Iris pigment epithelial cell (primary cell): Measurements from ENCODE around the gene ZYX.
"Not testable (repeated sequence)": the region's sequence is repeated elsewhere in the genome, so short reads cannot be mapped to it uniquely, and the experiment has no call there.

Experiments used
- DNase-seq: peaks from one replicate; pipeline ENCODE4 v3.0.0-alpha.2; 2011; ENCODE audit warnings: low read depth

The ZYX gene

GRCh38 chr7:143385891-143386781, 5.0 kb downstream of the ZYX start:
- peak; percentile 75 for DNase-seq

GRCh38 chr7:143387156-143387975, 6.2 kb downstream of the ZYX start:
- no peak for DNase-seq

- no peak for DNase-seq
These were observed 6.9 kb downstream of the ZYX start for GRCh38 chr7:143388051-143388450.

GRCh38 chr7:143388491-143389101, 7.5 kb downstream of the ZYX start:
- no peak for DNase-seq

GRCh38 chr7:143389316-143390103, 8.4 kb downstream of the ZYX start:
- no peak for DNase-seq

GRCh38 chr7:143390104-143390772, 9.1 kb downstream of the ZYX start:
- no peak for DNase-seq

GRCh38 chr7:143390773-143391317, 9.7 kb downstream of the ZYX start:
- DNase-seq, result no peak

GRCh38 chr7:143391462-143392404, 10.6 kb downstream of the ZYX start:
- peak; percentile 65 for DNase-seq

GRCh38 chr7:143392427-143392826, 11.3 kb downstream of the ZYX start:
- not testable (repeated sequence) for DNase-seq

- DNase-seq, result no peak
These were observed 11.7 kb downstream of the ZYX start for GRCh38 chr7:143392875-143393266.

GRCh38 chr7:143393267-143394041, 12.3 kb downstream of the ZYX start:
- DNase-seq, result peak; percentile 65

GRCh38 chr7:143394068-143394467, 12.9 kb downstream of the ZYX start:
- no peak for DNase-seq

- DNase-seq, result no peak
These were observed 13.6 kb downstream of the ZYX start for GRCh38 chr7:143394777-143395176.

GRCh38 chr7:143395187-143396149, 14.3 kb downstream of the ZYX start:
- DNase-seq, result no peak

- no peak for DNase-seq
These were observed 15.0 kb downstream of the ZYX start for GRCh38 chr7:143396182-143396581.

GRCh38 chr7:143396625-143397556, 15.7 kb downstream of the ZYX start:
- DNase-seq, result no peak
